Motor neuron (in vitro differentiated cells): ENCODE measurements around the gene TCP11X2. TPM values are rescaled to one million over a fixed set of nuclear protein-coding genes. Genes with fewer than 3 reads are reported as not detected.
"Not testable (repeated sequence)": the region's sequence is repeated elsewhere in the genome, so short reads cannot be mapped to it uniquely, and the experiment has no call there.

Experiments
- ATAC-seq, 8 experiments: fragments of 200-7000 bp; cut with Tn5 transposase; replicated peaks in 6 of 8; 2 replicates each; pipeline ENCODE4 v1.8.0; 2021; ENCODE audit warnings: mild to moderate bottlenecking in 8 of 8, moderate library complexity in 8 of 8
- H3K27ac ChIP-seq, 2 donors: fragments of 250-450 bp; sonication (Bioruptor Pico); 2 replicates each; pipeline ENCODE4 v1.9.0; 2021; ENCODE audit warnings: antibody characterized with exemption in 2 of 2, mild to moderate bottlenecking in 2 of 2, moderate library complexity in 1 of 2
- H3K4me1 ChIP-seq, 2 donors: fragments of 250-450 bp; sonication (Bioruptor Pico); replicated peaks in 1 of 2; 2 replicates each; pipeline ENCODE4 v1.6.1; 2021; ENCODE audit warnings: antibody characterized with exemption in 2 of 2, mild to moderate bottlenecking in 2 of 2, moderate library complexity in 1 of 2
- H3K4me3 ChIP-seq, 5 donors: fragments of 250-450 bp; sonication (Bioruptor Pico); 2 replicates each; pipeline ENCODE4 v1.9.0; 2021; ENCODE audit warnings: antibody characterized with exemption in 5 of 5, mild to moderate bottlenecking in 5 of 5, moderate library complexity in 4 of 5
- WGBS, 10 experiments: fragments of 450-650 bp; shearing (Covaris generic); methylation state at CpG; one replicate each; pipeline ENCODE4 v1.0.0; 2022; 5-methylcytosine and 5-hydroxymethylcytosine counted together
- in situ Hi-C, 9 experiments: fragments of 400-800 bp; cut with MboI; loops; one replicate each; pipeline ENCODE4 v1.15.0; 2021; ENCODE audit warnings: low sequenced_read_pairs in 9 of 9, low pct_unique_long_range_greater_than_20kb in 2 of 9; ENCODE audit not compliant: unreplicated experiment in 9 of 9
- total RNA-seq, 8 experiments: library from RNA; unstranded; fragments of 300-600 nt; gene quantifications; 2 replicates each; pipeline versions ENCODE4 v1.2.3 to v1.2.4, GENCODE V29; 2022

The TCP11X2 gene
- total RNA-seq = not detected

DNA sequence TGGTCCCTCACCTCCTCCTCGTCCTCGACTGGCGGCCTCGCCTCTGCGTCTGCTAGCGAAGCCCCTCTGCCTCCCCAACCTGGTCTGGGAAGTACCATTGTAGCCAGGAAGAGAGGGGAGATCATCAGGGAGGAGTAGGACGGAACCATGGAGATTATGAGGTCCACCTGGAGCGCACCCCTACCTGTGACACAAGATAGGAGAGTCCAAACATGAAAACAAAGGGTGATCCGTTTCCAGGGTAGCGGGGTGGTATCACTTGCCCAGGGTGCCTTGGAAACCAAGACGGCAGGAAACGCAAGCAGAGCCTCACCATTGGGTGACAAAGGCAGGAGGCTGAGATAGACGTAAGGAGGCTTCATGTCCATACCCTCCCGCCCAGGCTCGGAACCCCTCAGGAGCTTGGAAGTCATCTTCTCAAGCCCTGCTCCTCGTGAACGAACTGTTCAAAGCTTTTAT, at the start of gene TCP11X2:
Gene TCP11X2 (minus strand): TSS at position 51 of the 459 bp plus-strand sequence.
- H3K27ac ChIP-seq, in situ Hi-C loops, H3K4me3 ChIP-seq, H3K4me1 ChIP-seq: not testable (repeated sequence)
- no CpG with 5 or more reads among the region's 17 CpGs for WGBS, 10 experiments
- ATAC-seq = peak in 3 of 8 experiments; percentile 31 to 68 (median 68)

DNA sequence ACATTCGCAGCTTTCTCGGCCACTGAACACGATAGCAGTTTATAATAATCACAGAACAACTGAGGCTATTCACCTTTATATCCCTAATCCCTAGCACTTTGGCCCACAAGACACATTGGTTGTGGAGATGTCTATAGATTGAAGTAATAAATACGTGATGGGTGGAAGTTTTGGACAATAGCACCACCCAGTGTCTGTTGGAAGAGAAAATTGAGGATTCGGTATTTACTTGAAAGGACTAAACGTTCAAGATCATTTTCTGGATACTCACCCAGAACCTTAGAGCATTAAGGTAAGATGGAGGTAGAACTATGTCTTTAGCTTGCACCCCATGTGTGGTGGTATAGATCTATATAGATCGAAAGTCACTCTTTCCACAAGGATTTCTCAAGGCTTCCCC, 45.7 kb upstream of the TCP11X2 start:
- Histone ChIP-seq H3K4me1 (peaks cover 0 to 4% of the 10 kb centered on the region in 2 donors), H3K27ac (no peak overlapping the region), H3K4me3 (no peak overlapping the region)
- in situ Hi-C loops = no loop called here
- 0 to 100% (median 33%) methylated on average over 1 to 5 of the region's 7 CpGs; no CpG with 5 or more reads in 5 of the 10 experiments for WGBS, 10 experiments
- ATAC-seq = no peak

DNA sequence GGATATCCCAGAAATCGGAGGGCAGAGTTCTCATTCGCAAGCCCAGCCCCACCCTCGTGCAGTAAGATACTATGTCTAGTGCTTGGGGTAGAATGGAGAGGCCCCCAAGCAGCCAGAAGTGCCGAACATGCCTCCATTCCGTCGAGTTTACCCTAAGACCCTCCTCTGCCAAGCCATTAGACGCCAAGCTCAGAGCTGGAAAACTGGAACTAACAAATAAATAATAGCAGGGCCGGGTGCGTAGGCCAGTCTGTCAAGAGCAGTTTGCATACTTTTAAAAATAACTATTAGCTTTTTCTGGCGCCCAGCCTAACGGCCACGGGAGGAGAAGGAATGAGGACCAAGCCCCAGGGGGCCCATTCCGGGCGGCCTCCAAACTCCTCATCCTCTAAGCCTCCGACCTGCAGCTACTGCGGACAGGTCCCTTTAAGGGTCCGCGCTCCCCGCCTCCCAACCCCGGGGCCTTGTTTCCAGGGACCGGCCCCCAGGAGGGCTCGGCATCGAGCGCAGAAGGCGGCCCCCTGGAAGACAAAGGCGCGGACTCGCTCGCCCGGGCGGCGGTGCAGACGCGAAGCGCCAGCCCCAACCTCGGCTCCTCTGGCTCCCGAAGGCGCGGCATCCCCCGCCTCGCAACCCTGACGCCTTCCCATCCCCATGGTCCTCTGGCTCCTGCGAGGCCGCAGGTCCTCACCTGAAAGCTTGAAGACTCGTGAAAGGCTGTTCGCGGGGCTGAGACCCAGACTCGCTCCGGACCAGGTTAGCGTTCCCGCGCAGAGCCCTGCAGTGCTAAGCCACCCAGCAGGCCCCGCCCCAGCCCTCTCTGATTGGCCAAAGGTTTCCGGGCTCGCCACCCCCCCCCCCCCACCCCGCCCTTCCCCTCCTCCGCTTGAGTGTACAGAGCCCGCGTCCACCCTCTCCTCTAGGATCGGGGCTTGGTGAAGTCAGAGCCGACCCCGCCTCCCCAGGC, 44.6 kb upstream of the TCP11X2 start, which contains the start of gene TMSB15A:
Gene TMSB15A (minus strand): TSS at position 765 of the 967 bp plus-strand sequence.
- ATAC-seq = peak; percentile 82 to 95 (median 92)
- Histone ChIP-seq H3K4me3 (peak within 1 kb of the TSS; percentile 49 to 80 (median 69)), H3K27ac (peak within 1 kb of the TSS; percentile 62 to 73), H3K4me1 (peaks cover 0 to 4% of the 10 kb centered on the region in 2 donors)
- 0 to 28% (median 4%) methylated on average over 1 to 22 of the region's 62 CpGs; no CpG with 5 or more reads in 6 of the 10 experiments for WGBS, 10 experiments
- in situ Hi-C loops = no loop called here

DNA sequence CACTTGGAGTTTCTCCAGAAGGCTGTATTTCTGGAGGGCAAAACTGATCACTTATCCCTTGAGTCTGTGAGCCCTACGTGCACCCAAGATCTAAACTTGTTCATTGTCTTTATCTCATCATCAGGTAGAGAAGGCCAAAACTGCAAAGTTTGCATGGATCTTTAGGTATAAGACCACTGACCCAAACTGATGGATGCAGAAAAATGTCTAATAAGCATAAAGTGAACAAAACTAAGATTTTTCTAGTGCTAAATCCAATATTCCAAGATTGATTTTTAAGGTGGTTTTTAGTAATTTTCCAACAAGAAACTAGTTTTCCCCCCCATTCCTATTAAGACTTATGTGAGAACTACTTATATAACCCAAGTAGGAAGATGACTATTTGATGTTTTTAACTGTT, 42.9 kb upstream of the TCP11X2 start:
- H3K4me1 ChIP-seq = peaks cover 0 to 4% of the 10 kb centered on the region in 2 donors
- no peak overlapping the region for H3K4me3 ChIP-seq
- in situ Hi-C loops = no loop called here
- no peak for ATAC-seq
- 83 to 100% methylated on average over 1 of the region's 1 CpG; no CpG with 5 or more reads in 8 of the 10 experiments for WGBS, 10 experiments
- no peak overlapping the region for H3K27ac ChIP-seq

DNA sequence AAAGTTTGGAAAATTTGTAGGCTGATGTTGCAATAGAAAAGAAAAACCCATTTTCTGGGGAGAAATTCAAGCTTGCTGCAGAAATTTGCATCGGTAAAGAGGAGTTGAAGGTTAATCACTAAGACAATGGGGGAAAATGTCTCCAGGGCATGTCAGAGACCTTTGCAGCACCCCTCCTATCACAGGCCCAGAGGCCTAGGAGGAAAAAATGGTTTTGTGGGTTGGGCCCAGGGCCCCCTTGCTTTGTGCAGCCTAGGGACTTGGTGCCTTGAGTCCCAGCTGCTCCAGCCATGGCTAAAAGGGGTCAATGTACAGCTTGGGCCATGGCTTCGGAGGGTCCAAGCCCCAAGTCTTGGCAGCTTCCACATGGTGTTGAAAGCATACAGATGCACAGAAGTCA, 27.1 kb upstream of the TCP11X2 start:
- WGBS, 10 experiments = 0 to 100% (median 70%) methylated on average over 1 to 2 of the region's 2 CpGs; no CpG with 5 or more reads in 6 of the 10 experiments
- Histone ChIP-seq H3K27ac (no peak overlapping the region), H3K4me1 (no peaks in the 10 kb centered on the region), H3K4me3 (no peak overlapping the region)
- in situ Hi-C loops = no loop called here
- no peak for ATAC-seq

DNA sequence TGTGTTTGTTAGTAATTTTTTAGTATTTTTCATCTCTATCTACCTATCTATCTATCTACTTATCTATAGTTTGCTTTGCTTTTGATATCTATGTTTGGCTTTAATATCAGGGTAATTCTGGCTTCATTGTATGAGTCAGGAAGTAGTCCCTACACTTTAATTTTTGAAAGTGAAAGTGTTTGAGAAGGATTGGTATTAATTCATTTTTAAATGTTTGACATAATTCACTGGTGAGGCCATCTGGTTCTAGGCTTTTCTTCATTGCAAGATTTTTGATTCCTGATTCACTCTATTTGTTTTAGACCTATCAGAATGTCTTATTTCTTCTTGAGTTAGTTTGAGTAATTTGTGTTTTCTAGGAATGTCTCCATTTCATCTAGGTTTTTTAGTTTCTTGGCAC, 20.2 kb upstream of the TCP11X2 start:
- no peak overlapping the region for H3K27ac ChIP-seq
- H3K4me1 ChIP-seq = no peaks in the 10 kb centered on the region
- no peak overlapping the region for H3K4me3 ChIP-seq
- no peak for ATAC-seq
- in situ Hi-C loops = no loop called here

DNA sequence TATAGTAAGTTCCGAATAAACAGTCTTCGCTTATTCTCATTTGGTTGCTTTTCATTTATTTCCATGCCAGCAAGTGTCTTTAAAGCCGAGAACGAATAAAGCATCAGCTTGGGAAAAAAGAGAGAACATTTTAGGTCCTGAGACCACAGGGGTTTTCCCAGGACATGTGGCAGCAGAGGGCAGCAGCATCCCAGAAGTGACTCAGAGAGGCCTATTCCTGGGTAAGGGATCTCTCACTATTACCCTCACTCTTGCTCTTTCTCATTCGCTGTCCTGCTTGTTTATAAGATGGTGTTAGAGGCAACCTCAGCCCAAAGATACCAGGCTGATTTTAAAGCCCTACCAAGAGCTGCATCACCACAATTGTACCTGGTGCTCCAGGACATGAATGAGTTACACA, 7.2 kb upstream of the TCP11X2 start:
- peak; percentile 45 to 81 (median 67) for ATAC-seq
- H3K4me1 ChIP-seq, in situ Hi-C loops, H3K27ac ChIP-seq, H3K4me3 ChIP-seq: not testable (repeated sequence)
- no CpG with 5 or more reads among the region's 5 CpGs for WGBS, 10 experiments

DNA sequence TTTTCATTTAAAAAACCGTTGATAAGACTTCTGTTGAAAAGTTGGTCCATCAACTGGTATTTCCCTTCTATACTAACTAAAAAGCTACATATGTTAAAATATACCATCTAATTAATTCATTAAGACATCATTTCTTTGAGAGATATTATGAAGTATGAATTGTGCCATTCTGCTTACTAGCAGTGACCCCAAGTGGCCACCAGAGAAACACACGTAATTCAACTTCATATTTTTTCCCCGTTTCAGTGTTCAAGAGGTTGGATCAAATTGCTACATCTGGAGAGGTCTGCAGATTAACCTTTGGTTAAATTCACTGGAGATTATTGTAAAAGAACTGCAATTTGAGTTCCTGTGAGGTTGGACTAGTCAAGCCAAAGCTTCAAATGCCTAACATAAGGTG, 1.4 kb downstream of the TCP11X2 start:
- ATAC-seq = peak in 2 of 8 experiments; percentile 22 to 36
- H3K4me3 ChIP-seq, H3K27ac ChIP-seq, in situ Hi-C loops, H3K4me1 ChIP-seq: not testable (repeated sequence)
- no CpG with 5 or more reads among the region's 3 CpGs for WGBS, 10 experiments

DNA sequence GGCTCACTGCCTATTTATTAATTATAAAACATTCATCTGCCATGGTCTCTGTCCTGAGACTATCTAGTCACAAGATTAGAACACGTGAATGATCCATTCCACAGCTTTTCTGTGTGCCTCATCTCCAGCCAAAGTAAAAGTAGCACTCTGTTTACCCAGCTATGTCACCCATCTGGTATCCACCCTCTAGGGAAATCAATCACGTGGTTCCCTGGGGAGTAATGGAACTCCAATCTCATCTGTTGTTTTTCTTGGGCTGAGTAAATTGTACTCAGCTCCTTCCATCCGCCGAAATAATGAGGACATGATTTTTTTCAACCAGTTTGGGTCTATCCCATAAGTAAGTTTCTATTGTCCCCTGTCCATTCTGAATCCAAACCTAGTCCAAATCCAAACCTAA, 13.0 kb downstream of the TCP11X2 start:
- H3K4me1 ChIP-seq, in situ Hi-C loops, ATAC-seq, H3K27ac ChIP-seq, H3K4me3 ChIP-seq: not testable (repeated sequence)
- no CpG with 5 or more reads among the region's 4 CpGs for WGBS, 10 experiments

DNA sequence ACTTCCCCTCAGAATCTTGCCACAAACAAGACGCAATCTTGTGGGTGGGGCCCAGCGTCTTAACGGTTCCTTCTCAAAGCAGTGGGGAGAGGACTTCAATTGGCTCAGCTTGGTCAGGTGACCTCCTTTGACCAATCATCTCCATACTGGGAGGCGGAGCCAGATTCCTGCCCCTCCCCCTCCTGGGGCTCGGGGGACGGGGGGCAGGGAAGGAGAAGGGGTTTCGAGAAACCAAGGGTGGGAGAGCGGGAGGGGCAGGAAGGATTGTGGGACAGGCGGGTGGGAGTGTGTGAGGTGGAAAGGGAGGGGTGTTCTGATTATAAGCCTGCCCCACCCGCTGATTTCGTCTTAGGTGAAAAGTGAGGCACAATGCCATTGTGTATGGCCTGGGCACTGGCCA, 31.7 kb downstream of the TCP11X2 start, which contains the start of gene NXF2B:
Gene NXF2B (minus strand): TSS at position 101 of the 400 bp plus-strand sequence. CDS start 59,972 bp downstream, outside the sequence.
- ATAC-seq, H3K4me1 ChIP-seq, in situ Hi-C loops, H3K27ac ChIP-seq, H3K4me3 ChIP-seq: not testable (repeated sequence)
- WGBS, 10 experiments = no CpG with 5 or more reads among the region's 11 CpGs

DNA sequence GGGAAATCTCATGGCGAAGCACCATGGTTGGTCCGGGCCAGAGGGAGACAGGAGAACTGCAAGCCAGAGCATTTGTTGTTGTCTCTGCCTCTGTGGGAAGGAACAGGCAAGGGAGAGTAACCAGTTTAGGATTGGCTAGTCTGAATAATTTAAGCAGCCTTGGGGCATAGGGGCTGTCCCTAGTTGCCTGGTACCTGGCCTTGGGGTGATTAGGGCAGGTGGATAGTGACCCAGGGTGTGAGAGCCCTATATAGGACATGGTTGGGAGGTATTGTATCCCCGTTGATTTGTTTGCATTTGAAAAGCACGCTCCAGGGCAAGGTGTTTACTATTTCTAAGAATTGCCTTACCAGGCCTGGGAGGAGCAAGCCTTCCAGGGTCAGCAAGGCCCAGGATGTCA, 57.1 kb downstream of the TCP11X2 start:
- ATAC-seq, H3K27ac ChIP-seq, in situ Hi-C loops, H3K4me3 ChIP-seq, H3K4me1 ChIP-seq: not testable (repeated sequence)
- no CpG with 5 or more reads among the region's 4 CpGs for WGBS, 10 experiments
